Measurements from ENCODE around the gene NUP133. TPM values are rescaled to one million over a fixed set of nuclear protein-coding genes. Genes with fewer than 3 reads are reported as not detected.

NUP133 gene
- total and polyA plus RNA-seq, 2 of the 4 experiments (the other 2 are of a cell fraction) = 13.4 to 30.5 TPM

DNA sequence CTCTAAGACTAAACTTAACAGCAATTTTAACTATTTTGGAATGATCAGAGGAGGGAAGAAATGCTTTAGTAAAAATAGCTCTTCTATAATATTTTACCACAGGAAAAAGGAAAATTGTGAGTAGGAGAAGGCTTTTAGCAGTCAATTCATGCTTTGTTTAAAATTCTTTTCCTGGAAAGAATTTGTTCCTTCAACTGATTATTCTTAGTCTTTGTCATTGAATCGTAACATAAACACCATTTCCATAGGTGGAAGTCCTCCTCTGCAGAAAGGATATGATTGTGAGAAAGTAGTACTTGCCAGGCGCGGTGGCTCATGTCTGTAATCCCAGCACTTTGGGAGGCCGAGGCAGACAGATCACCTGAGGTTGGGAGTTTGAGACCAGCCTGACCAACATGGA is 62.3 kb downstream of the NUP133 start:
- WGBS, 2 experiments (ENCODE audit: extremely low coverage in 2 of 2, insufficient read length in 1 of 2) = no CpG with 5 or more reads among the region's 4 CpGs
- Histone ChIP-seq H4K5ac (ENCODE audit: low read depth, low read length) (no peak overlapping the region), H4K91ac (ENCODE audit: insufficient read depth, low read depth, low read length) (no peak overlapping the region), H3K9me3 (ENCODE audit: control insufficient read depth, insufficient read depth, low read length) (no peaks in the 10 kb centered on the region), H3K79me1 (ENCODE audit: low read depth in 1 of 2, low read length in 2 of 2) (no peaks in the 10 kb centered on the region), H3K9ac (ENCODE audit: low read depth, low read length) (no peak overlapping the region), H3K14ac (replicated peaks; ENCODE audit: low read depth, low read length) (no peak overlapping the region), H3K4me3 (ENCODE audit: insufficient read depth, low read depth, low read length) (no peak overlapping the region), H3K4me1 (ENCODE audit: control insufficient read depth, insufficient read depth, low read length) (peaks cover 3% of the 10 kb centered on the region), H3K9me1 (ENCODE audit: insufficient read depth, low read length) (no peaks in the 10 kb centered on the region; the same call in 1 of the 2 replicates), H3K27ac (ENCODE audit: insufficient read depth, low read length) (no peak overlapping the region), H2AK9ac (replicated peaks; ENCODE audit: low read depth, low read length, poor library complexity) (no peak overlapping the region), H2AFZ (replicated peaks; ENCODE audit: low read length, poor library complexity) (no peak overlapping the region), H3K23ac (ENCODE audit: low read depth, low read length) (no peak overlapping the region), H3K27me3 (ENCODE audit: control insufficient read depth, insufficient read depth, low read length) (no peaks in the 10 kb centered on the region), H4K8ac (ENCODE audit: low read depth in 2 of 2, low read length in 2 of 2) (no peak overlapping the region), H2BK120ac (ENCODE audit: low read depth, low read length) (no peak overlapping the region), H4K20me1 (ENCODE audit: insufficient read depth, low read length) (peaks cover 4% of the 10 kb centered on the region; the same call in 1 of the 2 replicates), H2BK20ac (ENCODE audit: low read depth, low read length) (no peak overlapping the region), H3K36me3 (ENCODE audit: control insufficient read depth, insufficient read depth, low read length) (peaks cover 11% of the 10 kb centered on the region; the same call in 1 of the 2 replicates), H2AK5ac (ENCODE audit: low read depth, low read length) (no peak overlapping the region), H3K56ac (ENCODE audit: extremely low read depth, insufficient read depth, low read length) (no peak overlapping the region), H3K4ac (ENCODE audit: low read depth, low read length) (no peak overlapping the region), H3K18ac (ENCODE audit: low read depth, low read length) (no peak overlapping the region), H2BK5ac (ENCODE audit: low read depth, low read length, poor library complexity, severe bottlenecking) (no peak overlapping the region), H2BK15ac (ENCODE audit: low read depth, low read length) (no peak overlapping the region), H3K4me2 (ENCODE audit: low read depth, low read length) (no peak overlapping the region)
- ChIA-PET CTCF (interaction anchor here (0.9 kb wide), 2 partner anchors 187 to 782 kb away, joined by 3 to 4 read pairs; no protein-coding TSS in a partner anchor), POLR2A (ENCODE audit: unreplicated experiment) (no interaction called here)
- in situ Hi-C loops (cut with MboI; ENCODE audit: low sequenced_read_pairs) = no loop called here
- intact Hi-C loops (cut with micrococcal nuclease) = loop anchor here (10.0 kb wide), 1 partner anchor 331 kb away; no protein-coding TSS in a partner anchor
- TF ChIP-seq BHLHE40 (IDR thresholded peaks at IDR 0.05; ENCODE audit: low read depth, low read length) (no peak), MAZ (IDR thresholded peaks at IDR 0.05; ENCODE audit: borderline replicate concordance, low read depth, low read length) (no peak), RAD21 (IDR thresholded peaks at IDR 0.05; ENCODE audit: low read length) (no peak), CEBPB (IDR thresholded peaks at IDR 0.05; ENCODE audit: low read depth, low read length) (no peak), POLR2A (IDR thresholded peaks at IDR 0.05; ENCODE audit: low read depth, low read length) (no peak), ELK1 (IDR thresholded peaks at IDR 0.05; ENCODE audit: borderline replicate concordance, low read depth, low read length) (no peak), NFE2L2 (IDR thresholded peaks at IDR 0.05; ENCODE audit: low read depth, low read length) (no peak), MAFK (IDR thresholded peaks at IDR 0.05; ENCODE audit: low read depth, low read length) (no peak), USF2 (IDR thresholded peaks at IDR 0.05; ENCODE audit: low read depth, low read length) (no peak), CHD1 (IDR thresholded peaks at IDR 0.05; ENCODE audit: low read depth, low read length) (no peak), FOS (IDR thresholded peaks at IDR 0.05; ENCODE audit: low read depth, low read length) (no peak), RFX5 (IDR thresholded peaks at IDR 0.05; ENCODE audit: low read depth, low read length) (no peak), SMC3 (IDR thresholded peaks at IDR 0.05; ENCODE audit: low read depth, low read length) (no peak), RCOR1 (IDR thresholded peaks at IDR 0.05; ENCODE audit: insufficient replicate concordance, low read length) (no peak), MXI1 (IDR thresholded peaks at IDR 0.05; ENCODE audit: borderline replicate concordance, low read depth, low read length) (no peak)
- TF ChIP-seq, protein P1, sequence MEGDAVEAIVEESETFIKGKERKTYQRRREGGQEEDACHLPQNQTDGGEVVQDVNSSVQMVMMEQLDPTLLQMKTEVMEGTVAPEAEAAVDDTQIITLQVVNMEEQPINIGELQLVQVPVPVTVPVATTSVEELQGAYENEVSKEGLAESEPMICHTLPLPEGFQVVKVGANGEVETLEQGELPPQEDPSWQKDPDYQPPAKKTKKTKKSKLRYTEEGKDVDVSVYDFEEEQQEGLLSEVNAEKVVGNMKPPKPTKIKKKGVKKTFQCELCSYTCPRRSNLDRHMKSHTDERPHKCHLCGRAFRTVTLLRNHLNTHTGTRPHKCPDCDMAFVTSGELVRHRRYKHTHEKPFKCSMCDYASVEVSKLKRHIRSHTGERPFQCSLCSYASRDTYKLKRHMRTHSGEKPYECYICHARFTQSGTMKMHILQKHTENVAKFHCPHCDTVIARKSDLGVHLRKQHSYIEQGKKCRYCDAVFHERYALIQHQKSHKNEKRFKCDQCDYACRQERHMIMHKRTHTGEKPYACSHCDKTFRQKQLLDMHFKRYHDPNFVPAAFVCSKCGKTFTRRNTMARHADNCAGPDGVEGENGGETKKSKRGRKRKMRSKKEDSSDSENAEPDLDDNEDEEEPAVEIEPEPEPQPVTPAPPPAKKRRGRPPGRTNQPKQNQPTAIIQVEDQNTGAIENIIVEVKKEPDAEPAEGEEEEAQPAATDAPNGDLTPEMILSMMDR (conservative IDR thresholded peaks at IDR 0.05; ENCODE audit: low read depth, low read length) = no peak
- no peak for DNase-seq
- BruUV-seq (replicated peaks) = no TSS peak
- dilution Hi-C loops (cut with HindIII; ENCODE audit: low sequenced_read_pairs, unreplicated experiment) = no loop called here
- ATAC-seq (ENCODE audit: low read depth) = no peak
